RWPE1 (cell line): ENCODE results near the gene RSAD2.

Source experiments
- CTCF ChIA-PET: fragments of 350-600 bp; sonication (Branson Sonifier 250); formaldehyde crosslinking; extraction: SDS; loops from one replicate; lab custom pipeline; 2021; lab: Yijun Ruan, JAX
- POLR2A ChIA-PET: fragments of 400-600 bp; formaldehyde crosslinking; extraction: SDS; loops from one replicate; lab custom pipeline; 2020; ENCODE audit warnings: antibody characterized with exemption; ENCODE audit not compliant: low non-redundant PET; lab: Yijun Ruan, JAX
- DNase-seq: peaks from one replicate; pipeline ENCODE4 v3.0.0; 2012; ENCODE audit warnings: low spot score
- H3K27ac ChIP-seq: fragments of 450-650 bp; 2 replicates; pipeline ENCODE4 v1.5.1; 2017
- TF ChIP-seq, protein P1 (sequence below): fragments of 450-650 bp; conservative IDR thresholded peaks from 2 replicates; pipeline ENCODE4 v1.5.1; 2017; ENCODE audit warnings: low read depth, mild to moderate bottlenecking

The RSAD2 gene

DNA sequence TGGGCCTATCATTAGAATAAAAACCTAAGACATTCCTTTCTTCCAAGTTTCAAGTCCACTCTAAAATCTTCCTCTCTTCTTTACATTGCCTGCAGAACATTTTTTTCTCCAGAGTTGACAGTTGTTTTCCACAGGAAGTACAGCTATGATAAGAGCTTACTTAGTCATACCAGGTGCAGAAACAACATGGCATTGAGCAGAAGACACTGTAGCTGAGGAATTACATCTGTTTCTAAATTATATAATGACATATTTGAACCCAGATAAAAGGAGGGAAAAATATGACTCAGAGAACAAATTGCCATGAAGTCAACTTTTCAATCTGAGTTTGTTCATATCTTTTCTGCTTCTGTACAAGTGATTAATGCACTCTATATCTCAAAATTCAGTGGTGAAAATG lies 42.1 kb upstream of the RSAD2 start:
- TF ChIP-seq, protein P1, sequence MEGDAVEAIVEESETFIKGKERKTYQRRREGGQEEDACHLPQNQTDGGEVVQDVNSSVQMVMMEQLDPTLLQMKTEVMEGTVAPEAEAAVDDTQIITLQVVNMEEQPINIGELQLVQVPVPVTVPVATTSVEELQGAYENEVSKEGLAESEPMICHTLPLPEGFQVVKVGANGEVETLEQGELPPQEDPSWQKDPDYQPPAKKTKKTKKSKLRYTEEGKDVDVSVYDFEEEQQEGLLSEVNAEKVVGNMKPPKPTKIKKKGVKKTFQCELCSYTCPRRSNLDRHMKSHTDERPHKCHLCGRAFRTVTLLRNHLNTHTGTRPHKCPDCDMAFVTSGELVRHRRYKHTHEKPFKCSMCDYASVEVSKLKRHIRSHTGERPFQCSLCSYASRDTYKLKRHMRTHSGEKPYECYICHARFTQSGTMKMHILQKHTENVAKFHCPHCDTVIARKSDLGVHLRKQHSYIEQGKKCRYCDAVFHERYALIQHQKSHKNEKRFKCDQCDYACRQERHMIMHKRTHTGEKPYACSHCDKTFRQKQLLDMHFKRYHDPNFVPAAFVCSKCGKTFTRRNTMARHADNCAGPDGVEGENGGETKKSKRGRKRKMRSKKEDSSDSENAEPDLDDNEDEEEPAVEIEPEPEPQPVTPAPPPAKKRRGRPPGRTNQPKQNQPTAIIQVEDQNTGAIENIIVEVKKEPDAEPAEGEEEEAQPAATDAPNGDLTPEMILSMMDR: no peak
- H3K27ac ChIP-seq: no peak overlapping the region
- POLR2A ChIA-PET: no interaction called here
- DNase-seq: no peak
- CTCF ChIA-PET: interaction anchor here (0.5 to 0.7 kb wide), 2 partner anchors 185 to 646 kb away, joined by 3 to 4 read pairs; no protein-coding TSS in a partner anchor

DNA sequence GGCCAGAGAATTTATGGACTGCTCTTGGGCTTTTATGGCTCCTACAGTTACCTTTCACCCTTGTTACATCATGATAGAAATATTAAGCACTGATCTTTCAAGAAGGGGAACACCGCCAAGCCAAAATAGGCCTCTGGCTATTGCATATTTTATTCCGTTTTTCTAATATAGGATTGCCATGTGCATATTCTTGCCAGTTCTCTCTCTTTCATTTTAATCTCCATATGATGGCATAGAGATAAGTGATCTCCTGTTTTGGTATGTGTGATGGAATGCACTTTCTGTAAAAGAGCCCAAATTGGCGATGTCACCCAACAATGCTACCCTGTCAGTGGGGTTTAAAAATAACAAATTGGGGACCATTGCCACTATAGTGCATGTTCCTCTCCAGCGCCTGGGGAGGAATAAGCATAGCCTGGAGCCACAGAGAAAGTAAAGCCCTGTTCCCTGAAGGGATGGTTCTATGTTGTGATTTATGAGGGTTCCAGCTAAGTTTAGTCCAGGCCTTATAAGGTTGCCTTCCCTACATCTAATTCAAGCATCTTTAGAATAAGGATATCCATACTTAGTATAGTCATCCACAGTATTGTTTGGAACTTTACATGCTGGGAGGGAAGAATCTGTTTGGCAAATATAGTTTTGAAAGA lies 38.8 kb upstream of the RSAD2 start:
- DNase-seq: no peak
- TF ChIP-seq, protein P1: no peak
- no peak overlapping the region for H3K27ac ChIP-seq
- ChIA-PET POLR2A (no interaction called here), CTCF (no interaction called here)

DNA sequence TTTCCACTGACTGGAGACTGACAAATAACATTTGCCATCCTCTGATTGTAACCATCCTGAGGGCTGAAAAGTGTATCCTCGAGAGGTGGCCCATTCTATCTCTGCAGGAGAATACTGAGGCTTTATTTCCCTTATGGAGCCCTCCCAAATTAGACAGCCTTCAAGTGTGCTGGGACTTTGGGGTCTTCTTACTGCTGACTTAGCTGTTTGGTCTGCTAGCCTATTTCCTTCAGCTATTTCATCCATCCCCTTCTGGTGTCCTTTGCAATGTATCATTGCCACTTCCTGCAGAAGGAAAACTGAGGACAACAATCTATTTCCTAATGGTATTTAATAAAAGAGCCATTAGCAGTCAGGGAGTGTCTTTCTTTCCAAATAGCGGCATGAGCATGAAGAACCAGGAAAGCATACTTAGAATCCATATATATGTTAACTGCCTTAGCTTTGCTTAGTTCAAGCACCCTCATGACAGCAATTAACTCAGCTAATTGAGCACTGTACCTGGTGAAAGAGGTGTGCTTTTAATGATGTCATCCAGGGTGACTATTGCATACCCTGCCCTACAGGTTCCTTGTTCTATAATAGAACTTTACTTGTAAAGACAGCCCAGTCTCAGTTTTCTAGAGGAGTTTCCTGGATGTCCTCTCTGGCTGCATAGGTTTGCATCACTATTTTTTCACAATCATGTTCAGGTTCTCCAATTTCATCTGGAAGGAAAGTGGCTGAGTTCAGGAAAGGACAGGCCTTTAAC lies 35.9 kb upstream of the RSAD2 start:
- TF ChIP-seq, protein P1: no peak
- H3K27ac ChIP-seq: no peak overlapping the region
- no peak for DNase-seq
- ChIA-PET CTCF (no interaction called here), POLR2A (no interaction called here)

DNA sequence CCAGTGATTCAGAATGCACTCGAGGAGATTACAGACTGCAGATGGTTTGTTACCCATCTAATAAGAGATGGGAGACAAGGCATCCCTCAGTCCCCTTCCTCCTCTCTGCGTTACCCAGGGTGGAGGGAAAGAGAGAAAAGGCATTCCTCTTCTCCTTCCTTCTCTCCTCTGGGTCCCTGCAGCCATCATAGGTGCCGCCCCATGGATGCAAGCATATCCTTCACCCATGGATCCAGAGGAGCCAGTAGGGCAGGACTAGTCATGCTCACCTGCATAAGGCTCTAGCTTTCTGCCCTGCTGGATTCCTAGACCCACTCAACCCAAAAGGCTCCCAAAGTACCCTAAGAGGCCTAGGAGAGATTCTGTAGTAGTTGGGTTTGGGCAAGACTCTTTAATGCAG lies 32.3 kb upstream of the RSAD2 start:
- CTCF ChIA-PET: interaction anchor here (0.6 kb wide), 1 partner anchor 129 kb away, joined by 3 read pairs; no protein-coding TSS in a partner anchor
- TF ChIP-seq, protein P1: no peak
- no peak for DNase-seq
- no peak overlapping the region for H3K27ac ChIP-seq
- POLR2A ChIA-PET: no interaction called here

DNA sequence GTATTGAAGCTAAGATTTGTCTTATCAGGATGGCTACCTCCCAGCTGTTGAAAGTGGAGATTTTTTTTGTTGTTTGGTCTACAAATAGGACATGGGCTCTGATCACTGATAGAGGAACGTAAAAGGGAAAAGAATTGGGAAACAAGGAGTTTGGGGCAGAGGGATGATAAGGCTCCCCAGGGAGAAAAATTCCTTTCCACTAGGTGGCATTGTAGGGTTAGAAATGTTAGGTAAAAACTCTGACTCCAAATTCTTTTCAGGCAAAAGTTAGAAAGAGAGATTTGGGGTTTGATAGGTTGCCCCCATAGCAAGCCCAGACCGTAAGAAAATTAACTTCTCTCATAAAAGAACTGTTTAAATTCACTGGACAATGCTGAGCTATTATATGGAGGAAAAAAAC lies 31.7 kb upstream of the RSAD2 start:
- POLR2A ChIA-PET: no interaction called here
- TF ChIP-seq, protein P1: no peak
- CTCF ChIA-PET: interaction anchor here (0.6 kb wide), 1 partner anchor 128 kb away, joined by 3 read pairs; no protein-coding TSS in a partner anchor
- DNase-seq: no peak
- no peak overlapping the region for H3K27ac ChIP-seq

DNA sequence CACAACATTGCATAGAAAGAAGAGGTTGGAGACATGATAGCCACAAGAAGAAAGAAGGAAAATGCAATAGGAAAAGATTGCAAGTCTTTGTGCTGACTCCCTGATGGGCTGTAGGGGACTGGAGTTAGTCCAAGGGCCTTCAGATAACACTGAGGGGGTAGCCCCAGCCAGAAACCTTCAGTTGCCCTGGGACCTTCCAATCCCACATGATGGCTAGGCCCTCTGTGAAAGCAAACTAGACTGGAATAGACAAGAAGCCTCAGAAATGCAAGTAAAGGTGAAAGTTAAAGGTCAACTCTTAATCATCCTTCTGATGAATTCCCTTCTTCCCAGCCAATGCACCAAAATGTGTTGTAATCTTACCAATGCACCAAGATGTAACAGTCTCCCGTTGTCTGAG lies 31.0 kb upstream of the RSAD2 start:
- no peak overlapping the region for H3K27ac ChIP-seq
- DNase-seq: no peak
- TF ChIP-seq, protein P1: no peak
- ChIA-PET POLR2A (no interaction called here), CTCF (no interaction called here)
